Panc1 (cell line): Measurements from ENCODE around the gene OTOG. TPM values are rescaled to one million over a fixed set of nuclear protein-coding genes. Genes with fewer than 3 reads are reported as not detected.

Source experiments
- ATAC-seq: fragments of 200-7000 bp; cut with Tn5 transposase; 2 replicates; pipeline ENCODE4 v1.9.1; 2020; ENCODE audit warnings: mild to moderate bottlenecking, moderate library complexity
- BruUV-seq: library from RNA; stranded (reverse); fragments of 400-500 nt; replicated peaks from 2 replicates; lab custom pipeline; 2021; lab: Mats Ljungman, UMichigan
- CTCF ChIA-PET: fragments of 300-600 bp; sonication (Branson Sonifier 250); formaldehyde crosslinking; loops from one replicate; lab custom pipeline; 2022; ENCODE audit warnings: antibody characterized with exemption; lab: Charles Lee
- POLR2A ChIA-PET: fragments of 300-600 bp; sonication (Branson Sonifier 250); formaldehyde crosslinking; loops from one replicate; lab custom pipeline; 2022; ENCODE audit warnings: antibody characterized with exemption; lab: Charles Lee
- DNase-seq: peaks from one replicate; pipeline ENCODE4 v3.0.0-alpha.2; 2010; ENCODE audit warnings: low read depth, low spot score
- H3K27ac ChIP-seq: 2 replicates; pipeline ENCODE4 v1.5.1; 2011; ENCODE audit warnings: mild to moderate bottlenecking, low read length, inconsistent platforms
- H3K27me3 ChIP-seq: fragments of 200-500 bp; sonication (Bioruptor generic); 2 replicates; pipeline ENCODE4 v1.6.0; 2014; ENCODE audit warnings: low read length, inconsistent platforms; ENCODE audit not compliant: control insufficient read depth, insufficient read depth
- H3K36me3 ChIP-seq: fragments of 200-500 bp; sonication (Bioruptor generic); 2 replicates; pipeline ENCODE4 v1.5.1; 2014; ENCODE audit warnings: inconsistent platforms, mild to moderate bottlenecking, low read length, moderate library complexity; ENCODE audit not compliant: control insufficient read depth, insufficient read depth
- H3K4me1 ChIP-seq: 2 replicates; pipeline ENCODE4 v1.5.1; 2011; ENCODE audit warnings: inconsistent platforms, mild to moderate bottlenecking, low read length, moderate library complexity; ENCODE audit not compliant: control insufficient read depth, insufficient read depth
- H3K4me3 ChIP-seq, 2 experiments: 2 replicates each; pipeline ENCODE4 v1.5.1; 2011 to 2012; ENCODE audit warnings: low read depth in 2 of 2, low read length in 2 of 2, mild to moderate bottlenecking in 2 of 2, inconsistent platforms in 1 of 2, moderate library complexity in 1 of 2
- H3K9me3 ChIP-seq: fragments of 200-500 bp; sonication (Bioruptor generic); 2 replicates; pipeline ENCODE4 v1.5.1; 2014; ENCODE audit warnings: low read depth, mild to moderate bottlenecking, inconsistent platforms, low read length, moderate library complexity; ENCODE audit not compliant: control insufficient read depth, insufficient read depth
- POLR2AphosphoS5 ChIP-seq: IDR thresholded peaks from 2 replicates; pipeline ENCODE4 v1.6.1; 2012; ENCODE audit warnings: mild to moderate bottlenecking, low read depth, low read length, moderate library complexity
- SIN3A ChIP-seq: IDR thresholded peaks from 2 replicates; pipeline ENCODE4 v1.6.1; 2012; ENCODE audit warnings: low read depth, mild to moderate bottlenecking, low read length, moderate library complexity, borderline replicate concordance; ENCODE audit not compliant: insufficient read depth
- TCF7L2 ChIP-seq: IDR thresholded peaks from 2 replicates; pipeline ENCODE4 v1.6.1; 2011; ENCODE audit warnings: mild to moderate bottlenecking, low read depth, low read length, inconsistent platforms
- in situ Hi-C: cut with HindIII; loops from 2 replicates; pipeline ENCODE4 v1.10.0; 2016; ENCODE audit warnings: low sequenced_read_pairs, low pct_unique_long_range_greater_than_20kb
- intact Hi-C: fragments of 100-400 bp; cut with micrococcal nuclease; formaldehyde crosslinking; loops from one replicate; pipeline ENCODE4 v1.10.0; 2022; ENCODE audit not compliant: unreplicated experiment
- total RNA-seq: library from RNA; stranded (reverse); gene quantifications from one replicate; pipeline ENCODE4 v1.2.1, GENCODE V29; 2021; ENCODE audit not compliant: unreplicated experiment
- TF ChIP-seq, protein P1 (sequence below), 2 experiments: IDR thresholded peaks; 2 replicates each; pipeline ENCODE4 v1.6.1; 2011 to 2012; ENCODE audit warnings: low read depth in 2 of 2, control low read depth in 1 of 2, low read length in 1 of 2, mild to moderate bottlenecking in 1 of 2, moderate library complexity in 1 of 2; ENCODE audit not compliant: insufficient read depth in 1 of 2
- TF ChIP-seq, protein P2 (sequence below): fragments of 450-650 bp; IDR thresholded peaks from 2 replicates; pipeline ENCODE4 v1.5.1; 2017; ENCODE audit warnings: mild to moderate bottlenecking

Gene OTOG
- total RNA-seq, 1 experiment from 2014 or later, result not detected

DNA sequence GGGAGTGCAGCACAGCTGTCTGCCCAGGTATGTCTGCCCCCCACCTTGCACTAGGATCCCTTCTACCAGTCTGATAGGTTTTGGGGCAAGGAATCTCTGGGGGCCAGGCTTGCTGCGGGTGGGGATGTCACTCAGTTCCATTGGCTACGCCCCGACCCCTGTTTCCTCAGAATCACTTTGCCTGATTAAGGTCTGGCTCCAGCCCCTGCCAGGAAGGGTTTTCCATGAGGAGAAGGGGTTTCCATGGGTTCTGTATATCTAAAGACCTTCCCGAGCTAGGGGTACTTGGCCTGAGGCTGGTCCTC lies 14.0 kb downstream of the OTOG start:
- peaks cover 2% of the 10 kb centered on the region for H3K27me3 ChIP-seq
- POLR2A ChIA-PET, result no interaction called here
- ATAC-seq, result no peak
- in situ Hi-C loops, result no loop called here
- CTCF ChIA-PET, result no interaction called here
- no peaks in the 10 kb centered on the region for H3K9me3 ChIP-seq
- TF ChIP-seq SIN3A, result no peak
- no peak for TF ChIP-seq POLR2AphosphoS5
- TF ChIP-seq, protein P1, sequence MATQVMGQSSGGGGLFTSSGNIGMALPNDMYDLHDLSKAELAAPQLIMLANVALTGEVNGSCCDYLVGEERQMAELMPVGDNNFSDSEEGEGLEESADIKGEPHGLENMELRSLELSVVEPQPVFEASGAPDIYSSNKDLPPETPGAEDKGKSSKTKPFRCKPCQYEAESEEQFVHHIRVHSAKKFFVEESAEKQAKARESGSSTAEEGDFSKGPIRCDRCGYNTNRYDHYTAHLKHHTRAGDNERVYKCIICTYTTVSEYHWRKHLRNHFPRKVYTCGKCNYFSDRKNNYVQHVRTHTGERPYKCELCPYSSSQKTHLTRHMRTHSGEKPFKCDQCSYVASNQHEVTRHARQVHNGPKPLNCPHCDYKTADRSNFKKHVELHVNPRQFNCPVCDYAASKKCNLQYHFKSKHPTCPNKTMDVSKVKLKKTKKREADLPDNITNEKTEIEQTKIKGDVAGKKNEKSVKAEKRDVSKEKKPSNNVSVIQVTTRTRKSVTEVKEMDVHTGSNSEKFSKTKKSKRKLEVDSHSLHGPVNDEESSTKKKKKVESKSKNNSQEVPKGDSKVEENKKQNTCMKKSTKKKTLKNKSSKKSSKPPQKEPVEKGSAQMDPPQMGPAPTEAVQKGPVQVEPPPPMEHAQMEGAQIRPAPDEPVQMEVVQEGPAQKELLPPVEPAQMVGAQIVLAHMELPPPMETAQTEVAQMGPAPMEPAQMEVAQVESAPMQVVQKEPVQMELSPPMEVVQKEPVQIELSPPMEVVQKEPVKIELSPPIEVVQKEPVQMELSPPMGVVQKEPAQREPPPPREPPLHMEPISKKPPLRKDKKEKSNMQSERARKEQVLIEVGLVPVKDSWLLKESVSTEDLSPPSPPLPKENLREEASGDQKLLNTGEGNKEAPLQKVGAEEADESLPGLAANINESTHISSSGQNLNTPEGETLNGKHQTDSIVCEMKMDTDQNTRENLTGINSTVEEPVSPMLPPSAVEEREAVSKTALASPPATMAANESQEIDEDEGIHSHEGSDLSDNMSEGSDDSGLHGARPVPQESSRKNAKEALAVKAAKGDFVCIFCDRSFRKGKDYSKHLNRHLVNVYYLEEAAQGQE (IDR thresholded peaks at IDR 0.05; ENCODE audit: insufficient read depth in 1 of 2, low read depth in 2 of 2, low read length in 1 of 2), result no peak
- TF ChIP-seq, protein P2, sequence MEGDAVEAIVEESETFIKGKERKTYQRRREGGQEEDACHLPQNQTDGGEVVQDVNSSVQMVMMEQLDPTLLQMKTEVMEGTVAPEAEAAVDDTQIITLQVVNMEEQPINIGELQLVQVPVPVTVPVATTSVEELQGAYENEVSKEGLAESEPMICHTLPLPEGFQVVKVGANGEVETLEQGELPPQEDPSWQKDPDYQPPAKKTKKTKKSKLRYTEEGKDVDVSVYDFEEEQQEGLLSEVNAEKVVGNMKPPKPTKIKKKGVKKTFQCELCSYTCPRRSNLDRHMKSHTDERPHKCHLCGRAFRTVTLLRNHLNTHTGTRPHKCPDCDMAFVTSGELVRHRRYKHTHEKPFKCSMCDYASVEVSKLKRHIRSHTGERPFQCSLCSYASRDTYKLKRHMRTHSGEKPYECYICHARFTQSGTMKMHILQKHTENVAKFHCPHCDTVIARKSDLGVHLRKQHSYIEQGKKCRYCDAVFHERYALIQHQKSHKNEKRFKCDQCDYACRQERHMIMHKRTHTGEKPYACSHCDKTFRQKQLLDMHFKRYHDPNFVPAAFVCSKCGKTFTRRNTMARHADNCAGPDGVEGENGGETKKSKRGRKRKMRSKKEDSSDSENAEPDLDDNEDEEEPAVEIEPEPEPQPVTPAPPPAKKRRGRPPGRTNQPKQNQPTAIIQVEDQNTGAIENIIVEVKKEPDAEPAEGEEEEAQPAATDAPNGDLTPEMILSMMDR, result no peak
- TF ChIP-seq TCF7L2, result no peak
- H3K27ac ChIP-seq, result no peak overlapping the region
- intact Hi-C loops, result no loop called here
- DNase-seq, result no peak
- no TSS peak for BruUV-seq
- no peaks in the 10 kb centered on the region for H3K36me3 ChIP-seq
- no peak overlapping the region for H3K4me3 ChIP-seq
- no peaks in the 10 kb centered on the region for H3K4me1 ChIP-seq

DNA sequence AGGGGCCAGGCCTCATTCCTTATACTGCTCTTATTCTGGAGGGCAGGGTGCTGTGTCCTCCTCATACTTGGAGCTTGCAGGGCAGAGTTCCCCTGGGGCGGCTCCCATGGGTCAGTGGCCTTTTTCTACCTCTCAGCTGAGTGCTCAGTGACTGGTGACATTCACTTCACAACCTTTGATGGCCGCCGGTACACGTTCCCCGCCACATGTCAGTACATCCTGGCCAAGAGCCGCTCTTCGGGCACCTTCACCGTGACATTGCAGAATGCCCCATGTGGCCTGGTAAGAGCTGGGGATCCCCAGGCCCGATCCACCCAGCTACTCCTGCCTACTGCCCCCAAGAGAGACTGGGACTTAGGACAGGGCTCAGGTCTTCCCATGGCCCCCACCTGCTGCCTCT lies 14.5 kb downstream of the OTOG start:
- TF ChIP-seq, protein P1 (IDR thresholded peaks at IDR 0.05; ENCODE audit: insufficient read depth in 1 of 2, low read depth in 2 of 2, low read length in 1 of 2), result no peak
- TF ChIP-seq POLR2AphosphoS5 (no peak), TCF7L2 (no peak), SIN3A (no peak)
- TF ChIP-seq, protein P2, result no peak
- H3K27ac ChIP-seq, result no peak overlapping the region
- BruUV-seq, result no TSS peak
- CTCF ChIA-PET, result no interaction called here
- H3K36me3 ChIP-seq, result no peaks in the 10 kb centered on the region
- intact Hi-C loops (no loop called here), in situ Hi-C loops (no loop called here)
- no peaks in the 10 kb centered on the region for H3K9me3 ChIP-seq
- ATAC-seq (no peak), DNase-seq (no peak)
- H3K4me3 ChIP-seq, result no peak overlapping the region
- no peaks in the 10 kb centered on the region for H3K4me1 ChIP-seq
- POLR2A ChIA-PET, result no interaction called here
- H3K27me3 ChIP-seq, result peaks cover 2% of the 10 kb centered on the region
